ENCODE results near the gene AFF1.
A peak's percentile ranks its signal among the peaks of the same experiment; 100 is the strongest.

The AFF1 gene

GRCh38 chr4:87087015-87087414 lies 152.2 kb downstream of the AFF1 start:
- no peak for DNase-seq

GRCh38 chr4:87087420-87087819 lies 152.6 kb downstream of the AFF1 start:
- DNase-seq, result no peak

GRCh38 chr4:87088186-87088585 lies 153.4 kb downstream of the AFF1 start:
- DNase-seq, result no peak

- no peak for DNase-seq
These were observed 154.6 kb downstream of the AFF1 start for GRCh38 chr4:87089368-87089767.

GRCh38 chr4:87090305-87090704 lies 155.5 kb downstream of the AFF1 start:
- DNase-seq, result no peak

- DNase-seq, result peak; percentile 72
These were observed 157.8 kb downstream of the AFF1 start for GRCh38 chr4:87092389-87093141.

GRCh38 chr4:87093443-87094123 lies 158.8 kb downstream of the AFF1 start:
- peak; percentile 46 for DNase-seq

- no peak for DNase-seq
These were observed 162.3 kb downstream of the AFF1 start for GRCh38 chr4:87097075-87097474.

GRCh38 chr4:87100168-87100567 lies 165.4 kb downstream of the AFF1 start:
- DNase-seq, result no peak

- no peak for DNase-seq
These were observed 166.9 kb downstream of the AFF1 start for GRCh38 chr4:87101543-87102199.

GRCh38 chr4:87103086-87103485 lies 168.3 kb downstream of the AFF1 start:
- no peak for DNase-seq

GRCh38 chr4:87103691-87104187 lies 168.9 kb downstream of the AFF1 start:
- DNase-seq, result no peak

GRCh38 chr4:87105101-87105845 lies 170.5 kb downstream of the AFF1 start:
- DNase-seq, result no peak

GRCh38 chr4:87108142-87108546 lies 173.3 kb downstream of the AFF1 start:
- no peak for DNase-seq

- no peak for DNase-seq
These were observed 174.3 kb downstream of the AFF1 start for GRCh38 chr4:87109121-87109520.

- no peak for DNase-seq
These were observed 175.1 kb downstream of the AFF1 start for GRCh38 chr4:87109945-87110344.

GRCh38 chr4:87112063-87112462 lies 177.3 kb downstream of the AFF1 start:
- DNase-seq, result no peak

- DNase-seq, result no peak
These were observed 179.6 kb downstream of the AFF1 start for GRCh38 chr4:87114245-87115062.

- DNase-seq, result no peak
These were observed 181.4 kb downstream of the AFF1 start for GRCh38 chr4:87116231-87116630.

- no peak for DNase-seq
These were observed 182.4 kb downstream of the AFF1 start for GRCh38 chr4:87117051-87117731.

GRCh38 chr4:87117732-87118075 lies 182.9 kb downstream of the AFF1 start:
- DNase-seq, result no peak

GRCh38 chr4:87118421-87118820 lies 183.6 kb downstream of the AFF1 start:
- no peak for DNase-seq
